SK-N-SH treated with all-trans-retinoic acid at 6 μM for 48 hours (cell line): ENCODE data around the gene ADAM10.

Source experiments
- ATAC-seq: fragments of 200-7000 bp; cut with Tn5 transposase; 3 replicates; pipeline ENCODE4 v1.9.1; 2020; ENCODE audit warnings: mild to moderate bottlenecking, moderate library complexity
- ARNTL ChIP-seq: fragments of 450-650 bp; formaldehyde crosslinking; IDR thresholded peaks from 2 replicates; pipeline ENCODE4 v1.5.0; 2020; ENCODE audit warnings: low read depth, mild to moderate bottlenecking, moderate library complexity, borderline replicate concordance
- BACH2 ChIP-seq: fragments of 250-450 bp; sonication (Bioruptor Pico); IDR thresholded peaks from 2 replicates; pipeline ENCODE4 v1.9.0; 2021; ENCODE audit warnings: mild to moderate bottlenecking, borderline replicate concordance
- CSDC2 ChIP-seq: fragments of 250-450 bp; sonication (Bioruptor Pico); IDR thresholded peaks from 2 replicates; pipeline ENCODE4 v1.5.0; 2020; ENCODE audit warnings: mild to moderate bottlenecking, moderate library complexity
- ESRRG ChIP-seq: fragments of 250-450 bp; sonication (Bioruptor Pico); IDR thresholded peaks from 2 replicates; pipeline ENCODE4 v1.6.1; 2021; ENCODE audit warnings: mild to moderate bottlenecking
- ISL1 ChIP-seq: fragments of 250-450 bp; sonication (Bioruptor Pico); IDR thresholded peaks from 2 replicates; pipeline ENCODE4 v2.1.2; 2022; ENCODE audit warnings: mild to moderate bottlenecking, moderate library complexity
- OSR1 ChIP-seq: fragments of 250-450 bp; sonication (Bioruptor Pico); IDR thresholded peaks from 2 replicates; pipeline ENCODE4 v1.8.0; 2022; ENCODE audit warnings: moderate library complexity, mild to moderate bottlenecking, inconsistent platforms
- PATZ1 ChIP-seq: fragments of 250-450 bp; sonication (Bioruptor Pico); IDR thresholded peaks from 2 replicates; pipeline ENCODE4 v1.8.0; 2020; ENCODE audit warnings: mild to moderate bottlenecking, moderate library complexity, borderline replicate concordance
- POU6F1 ChIP-seq: fragments of 250-450 bp; sonication (Bioruptor Pico); IDR thresholded peaks from 2 replicates; pipeline ENCODE4 v1.8.0; 2021; ENCODE audit warnings: low read depth, mild to moderate bottlenecking, moderate library complexity, borderline replicate concordance
- PPARA ChIP-seq: fragments of 250-450 bp; sonication (Bioruptor Pico); IDR thresholded peaks from 2 replicates; pipeline ENCODE4 v1.5.0; 2020; ENCODE audit warnings: mild to moderate bottlenecking, borderline replicate concordance
- RARB ChIP-seq: fragments of 250-450 bp; sonication (Bioruptor Pico); IDR thresholded peaks from 2 replicates; pipeline ENCODE4 v1.8.0; 2021; ENCODE audit warnings: mild to moderate bottlenecking, moderate library complexity
- SNAI2 ChIP-seq: fragments of 250-450 bp; sonication (Bioruptor Pico); IDR thresholded peaks from 2 replicates; pipeline ENCODE4 v1.5.0; 2020; ENCODE audit warnings: mild to moderate bottlenecking, moderate library complexity
- TCF4 ChIP-seq: fragments of 250-450 bp; sonication (Bioruptor Pico); IDR thresholded peaks from 2 replicates; pipeline ENCODE4 v1.8.0; 2021; ENCODE audit warnings: mild to moderate bottlenecking, moderate library complexity, borderline replicate concordance
- TOX ChIP-seq: fragments of 250-450 bp; sonication (Bioruptor Pico); IDR thresholded peaks from 2 replicates; pipeline ENCODE4 v1.8.0; 2021; ENCODE audit warnings: mild to moderate bottlenecking, moderate library complexity, borderline replicate concordance
- ZFP3 ChIP-seq: fragments of 250-450 bp; sonication (Bioruptor Pico); IDR thresholded peaks from 2 replicates; pipeline ENCODE4 v1.5.0; 2020; ENCODE audit warnings: mild to moderate bottlenecking, moderate library complexity
- ZFP30 ChIP-seq: fragments of 450-650 bp; formaldehyde crosslinking; IDR thresholded peaks from 2 replicates; pipeline ENCODE4 v1.5.0; 2022; ENCODE audit warnings: mild to moderate bottlenecking, moderate library complexity
- ZNF70 ChIP-seq: fragments of 450-650 bp; formaldehyde crosslinking; IDR thresholded peaks from 2 replicates; pipeline ENCODE4 v1.5.0; 2020; ENCODE audit warnings: mild to moderate bottlenecking, moderate library complexity
- ZNF8 ChIP-seq: fragments of 450-650 bp; formaldehyde crosslinking; IDR thresholded peaks from 2 replicates; pipeline ENCODE4 v1.5.0; 2020; ENCODE audit warnings: mild to moderate bottlenecking, moderate library complexity
- TF ChIP-seq, protein P1 (sequence below): fragments of 250-450 bp; sonication (Bioruptor Pico); IDR thresholded peaks from 2 replicates; pipeline ENCODE4 v1.5.1; 2020; ENCODE audit warnings: low read depth, mild to moderate bottlenecking, moderate library complexity
- TF ChIP-seq, protein P2 (sequence below): fragments of 250-450 bp; sonication (Bioruptor Pico); IDR thresholded peaks from 2 replicates; pipeline ENCODE4 v1.5.1; 2021; ENCODE audit warnings: mild to moderate bottlenecking, moderate library complexity
- TF ChIP-seq, protein P3 (sequence below): fragments of 250-450 bp; sonication (Bioruptor Pico); IDR thresholded peaks from 2 replicates; pipeline ENCODE4 v1.5.0; 2020; ENCODE audit warnings: mild to moderate bottlenecking, moderate library complexity

The ADAM10 gene

GRCh38 chr15:58777107-58777506 is 27.6 kb upstream of the ADAM10 start:
- TF ChIP-seq ISL1 (CRISPR knock-in tag) (no peak), ZNF8 (no peak), POU6F1 (CRISPR knock-in tag) (no peak), RARB (CRISPR knock-in tag) (no peak)
- no peak for ATAC-seq

DNA sequence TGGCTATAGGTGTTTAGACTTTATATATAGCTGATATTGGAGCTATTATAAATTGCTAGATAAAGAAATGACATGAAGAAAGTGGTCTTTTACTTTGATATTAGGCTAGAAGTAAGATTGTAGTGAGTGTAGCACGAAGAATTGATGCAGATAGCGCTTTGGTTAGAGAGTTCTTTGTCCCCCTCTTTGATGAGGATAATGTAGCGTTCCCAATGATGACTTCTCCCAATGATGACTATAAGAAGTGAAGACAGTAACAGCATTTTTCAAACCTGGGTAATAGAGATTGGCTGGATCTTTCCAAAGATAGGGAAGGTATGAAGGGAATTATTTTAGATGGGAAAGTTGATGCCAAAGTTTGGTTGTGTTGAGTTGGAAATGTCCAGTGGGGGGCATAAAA is 25.9 kb upstream of the ADAM10 start:
- no peak for TF ChIP-seq POU6F1 (CRISPR knock-in tag)
- TF ChIP-seq, protein P1, sequence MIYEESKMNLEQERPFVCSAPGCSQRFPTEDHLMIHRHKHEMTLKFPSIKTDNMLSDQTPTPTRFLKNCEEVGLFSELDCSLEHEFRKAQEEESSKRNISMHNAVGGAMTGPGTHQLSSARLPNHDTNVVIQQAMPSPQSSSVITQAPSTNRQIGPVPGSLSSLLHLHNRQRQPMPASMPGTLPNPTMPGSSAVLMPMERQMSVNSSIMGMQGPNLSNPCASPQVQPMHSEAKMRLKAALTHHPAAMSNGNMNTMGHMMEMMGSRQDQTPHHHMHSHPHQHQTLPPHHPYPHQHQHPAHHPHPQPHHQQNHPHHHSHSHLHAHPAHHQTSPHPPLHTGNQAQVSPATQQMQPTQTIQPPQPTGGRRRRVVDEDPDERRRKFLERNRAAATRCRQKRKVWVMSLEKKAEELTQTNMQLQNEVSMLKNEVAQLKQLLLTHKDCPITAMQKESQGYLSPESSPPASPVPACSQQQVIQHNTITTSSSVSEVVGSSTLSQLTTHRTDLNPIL (CRISPR knock-in tag): no peak
- no peak for TF ChIP-seq RARB (CRISPR knock-in tag)
- no peak for TF ChIP-seq ZFP30 (CRISPR knock-in tag)
- TF ChIP-seq CSDC2 (CRISPR knock-in tag): no peak
- TF ChIP-seq PATZ1 (CRISPR knock-in tag): no peak
- no peak for TF ChIP-seq TCF4
- no peak for TF ChIP-seq ARNTL (CRISPR knock-in tag)
- TF ChIP-seq, protein P2, sequence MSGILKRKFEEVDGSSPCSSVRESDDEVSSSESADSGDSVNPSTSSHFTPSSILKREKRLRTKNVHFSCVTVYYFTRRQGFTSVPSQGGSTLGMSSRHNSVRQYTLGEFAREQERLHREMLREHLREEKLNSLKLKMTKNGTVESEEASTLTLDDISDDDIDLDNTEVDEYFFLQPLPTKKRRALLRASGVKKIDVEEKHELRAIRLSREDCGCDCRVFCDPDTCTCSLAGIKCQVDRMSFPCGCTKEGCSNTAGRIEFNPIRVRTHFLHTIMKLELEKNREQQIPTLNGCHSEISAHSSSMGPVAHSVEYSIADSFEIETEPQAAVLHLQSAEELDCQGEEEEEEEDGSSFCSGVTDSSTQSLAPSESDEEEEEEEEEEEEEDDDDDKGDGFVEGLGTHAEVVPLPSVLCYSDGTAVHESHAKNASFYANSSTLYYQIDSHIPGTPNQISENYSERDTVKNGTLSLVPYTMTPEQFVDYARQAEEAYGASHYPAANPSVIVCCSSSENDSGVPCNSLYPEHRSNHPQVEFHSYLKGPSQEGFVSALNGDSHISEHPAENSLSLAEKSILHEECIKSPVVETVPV: no peak
- TF ChIP-seq, protein P3, sequence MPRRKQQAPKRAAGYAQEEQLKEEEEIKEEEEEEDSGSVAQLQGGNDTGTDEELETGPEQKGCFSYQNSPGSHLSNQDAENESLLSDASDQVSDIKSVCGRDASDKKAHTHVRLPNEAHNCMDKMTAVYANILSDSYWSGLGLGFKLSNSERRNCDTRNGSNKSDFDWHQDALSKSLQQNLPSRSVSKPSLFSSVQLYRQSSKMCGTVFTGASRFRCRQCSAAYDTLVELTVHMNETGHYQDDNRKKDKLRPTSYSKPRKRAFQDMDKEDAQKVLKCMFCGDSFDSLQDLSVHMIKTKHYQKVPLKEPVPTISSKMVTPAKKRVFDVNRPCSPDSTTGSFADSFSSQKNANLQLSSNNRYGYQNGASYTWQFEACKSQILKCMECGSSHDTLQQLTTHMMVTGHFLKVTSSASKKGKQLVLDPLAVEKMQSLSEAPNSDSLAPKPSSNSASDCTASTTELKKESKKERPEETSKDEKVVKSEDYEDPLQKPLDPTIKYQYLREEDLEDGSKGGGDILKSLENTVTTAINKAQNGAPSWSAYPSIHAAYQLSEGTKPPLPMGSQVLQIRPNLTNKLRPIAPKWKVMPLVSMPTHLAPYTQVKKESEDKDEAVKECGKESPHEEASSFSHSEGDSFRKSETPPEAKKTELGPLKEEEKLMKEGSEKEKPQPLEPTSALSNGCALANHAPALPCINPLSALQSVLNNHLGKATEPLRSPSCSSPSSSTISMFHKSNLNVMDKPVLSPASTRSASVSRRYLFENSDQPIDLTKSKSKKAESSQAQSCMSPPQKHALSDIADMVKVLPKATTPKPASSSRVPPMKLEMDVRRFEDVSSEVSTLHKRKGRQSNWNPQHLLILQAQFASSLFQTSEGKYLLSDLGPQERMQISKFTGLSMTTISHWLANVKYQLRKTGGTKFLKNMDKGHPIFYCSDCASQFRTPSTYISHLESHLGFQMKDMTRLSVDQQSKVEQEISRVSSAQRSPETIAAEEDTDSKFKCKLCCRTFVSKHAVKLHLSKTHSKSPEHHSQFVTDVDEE (CRISPR knock-in tag): no peak
- no peak for TF ChIP-seq ZFP3 (CRISPR knock-in tag)
- TF ChIP-seq ISL1 (CRISPR knock-in tag): no peak
- TF ChIP-seq ZNF70 (CRISPR knock-in tag): no peak
- no peak for TF ChIP-seq BACH2
- no peak for TF ChIP-seq OSR1 (CRISPR knock-in tag)
- TF ChIP-seq SNAI2 (CRISPR knock-in tag): no peak
- no peak for TF ChIP-seq PPARA (CRISPR knock-in tag)
- TF ChIP-seq, all 23 proteins: peak for 0
- ATAC-seq: no peak

DNA sequence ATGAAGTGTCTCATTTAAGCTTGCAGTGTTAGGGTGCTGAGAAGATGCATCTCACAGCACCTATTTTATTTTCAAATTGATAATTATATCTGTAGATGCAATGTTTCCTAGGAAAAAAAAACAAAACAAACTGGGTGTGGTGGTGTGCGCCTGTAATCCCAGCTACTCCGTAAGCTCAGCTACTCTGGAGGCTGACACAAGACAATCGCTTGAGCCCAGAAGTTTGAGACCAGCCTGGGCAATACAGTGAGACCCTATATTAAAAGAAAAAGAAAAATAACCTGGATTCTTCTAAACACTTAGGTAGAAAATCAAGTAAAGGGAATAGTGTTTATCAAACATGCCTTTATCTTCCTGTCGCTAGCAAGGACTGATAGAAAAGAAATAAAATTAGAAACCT is 23.5 kb upstream of the ADAM10 start:
- no peak for TF ChIP-seq ZNF8
- no peak for TF ChIP-seq ARNTL (CRISPR knock-in tag)
- no peak for TF ChIP-seq RARB (CRISPR knock-in tag)
- TF ChIP-seq, protein P3 (CRISPR knock-in tag): no peak
- no peak for TF ChIP-seq BACH2
- no peak for TF ChIP-seq SNAI2 (CRISPR knock-in tag)
- no peak for TF ChIP-seq TOX (CRISPR knock-in tag)
- TF ChIP-seq ESRRG (CRISPR knock-in tag): no peak
- TF ChIP-seq, all 23 proteins: peak for 0
- ATAC-seq: no peak
